ENCODE measurements around the gene SLIT1.

- no peak for TF ChIP-seq ZFP3 (CRISPR knock-in tag; IDR thresholded peaks at IDR 0.05)
- TF ChIP-seq ARNTL (CRISPR knock-in tag; IDR thresholded peaks at IDR 0.05; ENCODE audit: borderline replicate concordance, low read depth): no peak
- TF ChIP-seq GLIS3 (CRISPR knock-in tag; IDR thresholded peaks at IDR 0.05): no peak
- TF ChIP-seq RARB (CRISPR knock-in tag; IDR thresholded peaks at IDR 0.05): no peak
- no peak for TF ChIP-seq PATZ1 (CRISPR knock-in tag; IDR thresholded peaks at IDR 0.05; ENCODE audit: borderline replicate concordance)
- TF ChIP-seq TSHZ2 (CRISPR knock-in tag; IDR thresholded peaks at IDR 0.05): no peak
- TF ChIP-seq TCF4 (CRISPR knock-in tag; IDR thresholded peaks at IDR 0.05; ENCODE audit: borderline replicate concordance): no peak
- no peak for TF ChIP-seq CSDC2 (CRISPR knock-in tag; IDR thresholded peaks at IDR 0.05)
- TF ChIP-seq TOX (CRISPR knock-in tag; IDR thresholded peaks at IDR 0.05; ENCODE audit: borderline replicate concordance): no peak
- TF ChIP-seq CREB5 (CRISPR knock-in tag; IDR thresholded peaks at IDR 0.05; ENCODE audit: low read depth): no peak
- TF ChIP-seq ZFP30 (CRISPR knock-in tag; IDR thresholded peaks at IDR 0.05): no peak
- no peak for TF ChIP-seq CSRNP3 (CRISPR knock-in tag; IDR thresholded peaks at IDR 0.05)
- TF ChIP-seq POU6F1 (CRISPR knock-in tag; IDR thresholded peaks at IDR 0.05; ENCODE audit: borderline replicate concordance, low read depth): no peak
Observed at GRCh38 chr10:96991313-96991841, 194.4 kb downstream of the SLIT1 start.
